LNCAP (cell line): Measurements from ENCODE around the gene AMBRA1.

Experiments used
- CTCF ChIP-seq: fragments of 450-650 bp; IDR thresholded peaks from 2 replicates; pipeline ENCODE4 v1.5.1; 2017; ENCODE audit warnings: mild to moderate bottlenecking

Gene AMBRA1

GRCh38 chr11:46609386-46609785, 15.6 kb upstream of the AMBRA1 start:
- TF ChIP-seq CTCF: no peak

- no peak for TF ChIP-seq CTCF
Measured at GRCh38 chr11:46607516-46607915, 13.7 kb upstream of the AMBRA1 start.

- TF ChIP-seq CTCF: no peak
Measured at GRCh38 chr11:46604796-46605195, 11.0 kb upstream of the AMBRA1 start.

- TF ChIP-seq CTCF: no peak
Measured at GRCh38 chr11:46603704-46604308, 10.0 kb upstream of the AMBRA1 start.

GRCh38 chr11:46601129-46601528, 7.3 kb upstream of the AMBRA1 start:
- TF ChIP-seq CTCF: no peak

GRCh38 chr11:46600194-46600960, 6.6 kb upstream of the AMBRA1 start:
- no peak for TF ChIP-seq CTCF

GRCh38 chr11:46599340-46600193, 5.7 kb upstream of the AMBRA1 start:
- no peak for TF ChIP-seq CTCF
